GM20000 (cell line): Measurements from ENCODE around the gene CD38.
A peak's percentile ranks its signal among the peaks of the same experiment; 100 is the strongest.
"Not testable (repeated sequence)": the region's sequence is repeated elsewhere in the genome, so short reads cannot be mapped to it uniquely, and the experiment has no call there.

Experiments used
- DNase-seq: peaks from one replicate; pipeline ENCODE4 v3.0.0; 2012; ENCODE audit warnings: low spot score
- TF ChIP-seq, protein P1 (sequence below): IDR thresholded peaks from 2 replicates; pipeline ENCODE4 v1.5.1; 2012; ENCODE audit warnings: mild to moderate bottlenecking, control low read depth; ENCODE audit errors: extremely low read depth, missing control alignments

The CD38 gene

DNA sequence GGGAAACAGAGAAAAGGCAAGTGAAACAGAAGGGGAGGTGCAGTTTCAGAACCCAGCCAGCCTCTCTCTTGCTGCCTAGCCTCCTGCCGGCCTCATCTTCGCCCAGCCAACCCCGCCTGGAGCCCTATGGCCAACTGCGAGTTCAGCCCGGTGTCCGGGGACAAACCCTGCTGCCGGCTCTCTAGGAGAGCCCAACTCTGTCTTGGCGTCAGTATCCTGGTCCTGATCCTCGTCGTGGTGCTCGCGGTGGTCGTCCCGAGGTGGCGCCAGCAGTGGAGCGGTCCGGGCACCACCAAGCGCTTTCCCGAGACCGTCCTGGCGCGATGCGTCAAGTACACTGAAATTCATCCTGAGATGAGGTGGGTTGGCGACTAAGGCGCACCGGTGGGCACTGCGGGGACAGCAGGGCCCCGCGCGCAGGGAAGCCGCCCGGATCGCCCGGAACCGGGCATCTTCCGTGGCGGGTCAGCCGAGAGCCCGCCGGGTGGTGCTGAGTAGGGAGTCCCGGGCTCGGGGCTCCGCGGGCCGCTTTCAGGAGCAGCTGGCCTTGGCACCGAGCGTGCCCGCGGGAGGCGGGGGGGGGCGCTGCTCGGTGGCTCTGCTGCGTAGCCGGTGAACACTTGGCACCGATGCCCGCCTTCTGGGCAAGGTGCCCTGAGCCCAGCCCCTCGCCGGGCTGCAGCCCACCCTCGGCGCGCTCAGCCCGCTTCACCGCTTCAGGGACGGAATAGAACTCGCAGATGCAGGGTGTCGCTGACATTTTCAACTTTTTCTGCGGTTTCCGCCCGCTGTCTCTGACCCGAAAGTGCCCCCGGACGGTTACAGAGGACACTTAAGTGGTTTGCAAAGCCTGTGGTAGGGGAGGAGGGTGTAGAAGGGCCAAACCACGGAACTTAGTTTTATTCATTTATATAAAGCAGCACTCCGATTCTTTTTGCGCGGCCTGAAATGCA is at the start of gene CD38:
Gene CD38 (plus strand): TSS at position 40 of the 953 bp plus-strand sequence. CDS start 87 bp downstream, at position 127.
- TF ChIP-seq, protein P1, sequence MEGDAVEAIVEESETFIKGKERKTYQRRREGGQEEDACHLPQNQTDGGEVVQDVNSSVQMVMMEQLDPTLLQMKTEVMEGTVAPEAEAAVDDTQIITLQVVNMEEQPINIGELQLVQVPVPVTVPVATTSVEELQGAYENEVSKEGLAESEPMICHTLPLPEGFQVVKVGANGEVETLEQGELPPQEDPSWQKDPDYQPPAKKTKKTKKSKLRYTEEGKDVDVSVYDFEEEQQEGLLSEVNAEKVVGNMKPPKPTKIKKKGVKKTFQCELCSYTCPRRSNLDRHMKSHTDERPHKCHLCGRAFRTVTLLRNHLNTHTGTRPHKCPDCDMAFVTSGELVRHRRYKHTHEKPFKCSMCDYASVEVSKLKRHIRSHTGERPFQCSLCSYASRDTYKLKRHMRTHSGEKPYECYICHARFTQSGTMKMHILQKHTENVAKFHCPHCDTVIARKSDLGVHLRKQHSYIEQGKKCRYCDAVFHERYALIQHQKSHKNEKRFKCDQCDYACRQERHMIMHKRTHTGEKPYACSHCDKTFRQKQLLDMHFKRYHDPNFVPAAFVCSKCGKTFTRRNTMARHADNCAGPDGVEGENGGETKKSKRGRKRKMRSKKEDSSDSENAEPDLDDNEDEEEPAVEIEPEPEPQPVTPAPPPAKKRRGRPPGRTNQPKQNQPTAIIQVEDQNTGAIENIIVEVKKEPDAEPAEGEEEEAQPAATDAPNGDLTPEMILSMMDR = no peak
- DNase-seq = peak; percentile 83

DNA sequence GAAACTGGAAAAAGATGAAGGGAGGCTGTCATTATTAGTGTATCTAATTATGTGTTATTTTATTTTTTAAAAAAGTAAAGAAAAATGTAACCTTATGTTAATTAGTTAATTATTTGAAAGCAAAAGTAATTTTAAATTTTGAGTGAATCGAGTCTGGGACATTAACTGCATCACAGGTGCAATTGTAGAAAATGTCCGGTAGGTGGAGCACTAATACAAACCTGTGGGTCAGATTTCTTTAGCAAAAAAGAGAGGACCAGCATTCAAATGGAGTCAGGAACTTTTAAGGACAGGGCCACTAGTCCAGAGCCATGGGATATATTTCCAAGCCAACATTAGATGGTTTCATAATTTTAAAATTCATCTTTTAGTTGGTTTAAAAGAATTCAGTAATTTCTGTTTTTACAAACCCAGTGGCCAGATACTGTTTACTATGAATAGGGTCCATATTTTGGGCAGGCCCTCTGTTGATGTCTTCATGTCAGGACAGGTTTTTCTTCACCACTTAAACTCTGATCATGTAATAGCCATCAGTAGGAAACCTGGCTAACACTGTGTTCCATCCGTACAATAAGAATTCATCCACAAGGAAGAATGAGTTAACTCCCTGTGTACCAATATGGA is 48.1 kb upstream of the CD38 start:
- TF ChIP-seq, protein P1 = peak; percentile 81
- DNase-seq = peak; percentile 59

DNA sequence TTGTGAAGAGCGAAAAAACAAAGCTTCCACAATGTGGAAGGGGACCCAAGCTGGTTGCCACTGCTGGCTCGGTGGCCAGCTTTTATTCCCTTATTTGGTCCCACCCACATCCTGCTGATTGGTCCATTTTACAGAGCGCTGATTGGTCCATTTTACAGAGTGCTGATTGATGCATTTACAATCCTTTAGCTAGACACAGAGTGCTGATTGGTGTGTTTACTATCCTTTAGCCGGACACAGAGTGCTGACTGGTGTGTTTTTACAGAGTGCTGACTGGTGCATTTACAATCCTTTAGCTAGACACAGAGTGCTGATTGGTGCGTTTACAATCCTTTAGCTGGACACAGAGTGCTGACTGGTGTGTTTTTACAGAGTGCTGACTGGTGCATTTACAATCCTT is 45.1 kb upstream of the CD38 start:
- DNase-seq = not testable (repeated sequence)

DNA sequence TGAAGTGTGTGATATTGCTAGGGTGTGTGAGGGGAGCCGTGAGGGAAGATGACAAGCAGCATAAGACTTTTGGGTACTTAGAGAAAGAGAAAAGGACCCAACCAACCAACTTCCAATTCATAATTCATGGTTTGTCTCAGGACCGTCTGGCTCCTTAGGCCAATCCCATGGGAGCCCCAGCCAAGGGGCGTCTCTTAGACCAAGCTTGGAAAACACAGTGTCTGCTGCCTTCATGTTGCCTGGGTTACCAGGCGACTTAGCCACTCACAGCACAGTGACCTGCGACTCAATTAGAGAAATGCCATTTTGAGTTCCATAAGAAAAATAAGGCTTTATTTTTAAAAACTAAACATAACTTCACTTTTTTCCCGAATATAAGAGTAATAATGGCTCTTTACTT is 42.6 kb upstream of the CD38 start:
- TF ChIP-seq, protein P1 = no peak

DNA sequence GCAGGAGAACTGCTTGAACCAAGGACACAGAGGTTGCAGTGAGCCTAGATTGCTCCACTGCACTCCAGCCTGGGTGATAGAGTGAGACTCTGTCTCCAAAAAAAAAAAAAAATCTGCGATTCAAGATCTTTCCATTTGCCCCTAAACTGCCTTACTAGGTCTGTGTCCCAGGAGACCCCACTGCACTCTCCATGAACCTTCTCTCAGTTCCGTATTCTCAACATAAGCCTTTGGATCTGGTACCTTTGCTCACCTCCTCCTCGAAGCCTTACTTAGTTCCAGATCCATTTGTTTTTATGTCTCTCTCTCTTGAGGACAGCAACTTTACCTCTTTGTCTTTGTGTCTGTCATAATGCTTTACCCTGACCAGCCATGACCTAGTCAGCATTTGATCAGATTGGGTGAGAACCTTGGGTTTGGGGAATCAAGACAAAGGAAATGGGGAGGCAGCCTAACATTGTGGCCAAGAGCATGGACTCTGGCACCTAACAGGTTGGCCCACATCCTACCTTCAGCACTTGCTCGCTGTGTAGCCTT is 41.5 kb upstream of the CD38 start:
- DNase-seq = no peak
- TF ChIP-seq, protein P1 = no peak

More for the DNA sequence above, 42.6 kb upstream of the CD38 start:
- DNase-seq = no peak

DNA sequence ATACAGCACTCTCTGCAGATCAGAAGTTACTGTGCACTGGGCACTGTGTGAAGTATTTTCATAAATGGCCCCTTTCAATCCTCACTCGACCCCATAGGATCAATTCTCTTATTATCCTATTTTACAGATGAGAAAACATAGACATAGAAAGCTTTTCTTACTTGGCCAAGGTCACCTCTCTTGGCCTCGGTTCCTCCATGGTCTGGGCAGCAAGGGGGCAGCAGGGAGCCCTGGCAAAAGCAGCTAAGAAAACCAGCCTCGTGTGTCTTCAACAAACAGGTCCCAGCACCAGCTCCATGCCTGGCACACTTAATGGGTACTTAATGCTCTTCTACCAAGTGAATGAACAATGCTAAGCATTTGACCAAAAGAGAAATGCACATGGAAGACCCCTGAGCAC is 40.9 kb upstream of the CD38 start:
- TF ChIP-seq, protein P1 = peak; percentile 29
- no peak for DNase-seq

DNA sequence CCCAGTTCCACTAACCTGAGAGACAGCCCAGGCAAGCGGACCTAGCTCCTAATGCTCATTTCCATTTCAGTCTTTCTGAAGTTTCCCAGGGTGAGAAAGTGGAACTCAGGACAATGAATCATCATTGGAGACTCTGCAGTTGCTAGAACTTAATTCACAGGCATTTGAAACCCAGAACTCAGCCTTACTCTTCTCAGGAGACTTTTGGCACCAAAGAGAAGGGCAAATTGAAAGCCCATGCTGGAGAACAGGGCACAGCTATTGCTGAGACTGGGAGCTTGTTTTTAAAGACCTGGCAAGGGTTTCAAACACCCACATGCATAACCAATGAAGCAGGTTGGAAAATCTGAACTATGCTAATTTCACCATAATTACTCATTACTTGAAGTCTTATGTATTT is 39.3 kb upstream of the CD38 start:
- no peak for DNase-seq
- TF ChIP-seq, protein P1 = no peak
